Mucosa of descending colon (tissue), 3 donors: ENCODE measurements around the gene PDCD1. TPM values are rescaled to one million over a fixed set of nuclear protein-coding genes. Genes with fewer than 3 reads are reported as not detected.
"Not testable (repeated sequence)": the region's sequence is repeated elsewhere in the genome, so short reads cannot be mapped to it uniquely, and the experiment has no call there.

Source experiments
- ATAC-seq: fragments of 200-7000 bp; cut with Tn5 transposase; one replicate; pipeline ENCODE4 v1.9.1; 2020; ENCODE audit warnings: mild to moderate bottlenecking, moderate library complexity
- DNase-seq, 3 donors: peaks; one replicate each; pipeline ENCODE4 v3.0.0-alpha.2; 2020
- H3K36me3 ChIP-seq: fragments of 200-600 bp; one replicate; pipeline ENCODE4 v1.8.0; 2021; ENCODE audit warnings: low read depth, mild to moderate bottlenecking
- H3K4me1 ChIP-seq: fragments of 200-600 bp; one replicate; pipeline ENCODE4 v1.8.0; 2021; ENCODE audit warnings: low read depth, mild to moderate bottlenecking
- H3K4me3 ChIP-seq: fragments of 200-600 bp; one replicate; pipeline ENCODE4 v1.8.0; 2021; ENCODE audit warnings: mild to moderate bottlenecking
- H3K9me3 ChIP-seq: fragments of 200-600 bp; one replicate; pipeline ENCODE4 v1.8.0; 2021; ENCODE audit warnings: mild to moderate bottlenecking
- intact Hi-C, 2 donors: fragments of 100-400 bp; cut with DNase I in 1 of 2; cut with micrococcal nuclease in 1 of 2; formaldehyde crosslinking; loops; one replicate each; pipeline versions ENCODE4 v1.11.0 to v1.11.1; 2022; cut with DNase I, micrococcal nuclease
- total RNA-seq, 3 donors: library from RNA; stranded (reverse); fragmentation: NEBNext Ultra II Directional in 2 of 3; extraction: Animal tissue kit (Norgen Biotek cat#: 25700) in 2 of 3; gene quantifications; one replicate each; pipeline versions ENCODE4 v1.2.1 to v1.2.4, GENCODE V29; 2021 to 2023
- TF ChIP-seq, protein P1 (sequence below): fragments of 200-600 bp; IDR thresholded peaks from one replicate; pipeline ENCODE4 v1.8.0; 2022; ENCODE audit warnings: antibody characterized with exemption, mild to moderate bottlenecking
- donor health status: DM: no; HTN: no; CAD: no; lungs with moderate emphysema.
- donor health status: DM: no; HTN: no; CAD: no.
- donor health status: DM: no; HTN: yes; CAD: no.

The PDCD1 gene
- total RNA-seq, 3 donors from 2014 or later = 0.13 to 0.70 TPM; not detected in 1

DNA sequence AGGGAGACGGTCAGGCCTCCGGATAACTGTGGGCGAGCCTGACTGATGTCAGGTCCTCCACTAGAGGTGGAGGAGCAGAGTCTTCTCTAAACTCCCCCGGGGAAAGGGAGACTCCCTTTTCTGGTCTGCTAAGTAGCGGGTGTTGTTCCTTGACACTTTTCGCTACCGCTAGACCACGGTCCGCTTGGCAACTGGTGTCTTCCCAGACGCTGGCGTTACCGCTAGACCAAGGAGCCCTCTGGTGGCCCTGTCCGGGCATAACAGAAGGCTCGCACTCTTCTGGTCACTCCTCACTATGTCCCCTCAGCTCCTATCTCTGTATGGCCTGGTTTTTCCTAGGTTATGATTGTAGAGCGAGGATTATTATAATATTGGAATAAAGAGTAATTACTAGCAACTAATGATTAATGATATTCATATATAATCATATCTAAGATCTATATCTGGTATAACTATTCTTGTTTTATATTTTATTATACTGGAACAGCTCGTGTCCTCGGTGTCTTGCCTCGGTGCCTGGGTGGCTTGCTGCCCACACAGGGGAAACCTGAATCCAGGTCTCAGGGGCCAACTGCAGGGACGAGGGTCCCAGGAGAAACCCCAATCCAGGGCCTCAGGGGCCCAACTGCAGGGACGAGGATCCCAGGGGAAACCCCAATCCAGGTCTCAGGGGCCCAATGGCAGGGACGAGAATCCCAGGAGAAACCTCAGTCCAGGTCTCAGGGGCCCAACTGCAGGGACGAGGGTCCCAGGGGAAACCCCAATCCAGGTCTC, 17.2 kb upstream of the PDCD1 start:
- peak in 2 of 3 donors; percentile 52 to 76 for DNase-seq
- H3K36me3 ChIP-seq, H3K4me1 ChIP-seq, H3K9me3 ChIP-seq, ATAC-seq, intact Hi-C loops, H3K4me3 ChIP-seq: not testable (repeated sequence)
- TF ChIP-seq, protein P1, sequence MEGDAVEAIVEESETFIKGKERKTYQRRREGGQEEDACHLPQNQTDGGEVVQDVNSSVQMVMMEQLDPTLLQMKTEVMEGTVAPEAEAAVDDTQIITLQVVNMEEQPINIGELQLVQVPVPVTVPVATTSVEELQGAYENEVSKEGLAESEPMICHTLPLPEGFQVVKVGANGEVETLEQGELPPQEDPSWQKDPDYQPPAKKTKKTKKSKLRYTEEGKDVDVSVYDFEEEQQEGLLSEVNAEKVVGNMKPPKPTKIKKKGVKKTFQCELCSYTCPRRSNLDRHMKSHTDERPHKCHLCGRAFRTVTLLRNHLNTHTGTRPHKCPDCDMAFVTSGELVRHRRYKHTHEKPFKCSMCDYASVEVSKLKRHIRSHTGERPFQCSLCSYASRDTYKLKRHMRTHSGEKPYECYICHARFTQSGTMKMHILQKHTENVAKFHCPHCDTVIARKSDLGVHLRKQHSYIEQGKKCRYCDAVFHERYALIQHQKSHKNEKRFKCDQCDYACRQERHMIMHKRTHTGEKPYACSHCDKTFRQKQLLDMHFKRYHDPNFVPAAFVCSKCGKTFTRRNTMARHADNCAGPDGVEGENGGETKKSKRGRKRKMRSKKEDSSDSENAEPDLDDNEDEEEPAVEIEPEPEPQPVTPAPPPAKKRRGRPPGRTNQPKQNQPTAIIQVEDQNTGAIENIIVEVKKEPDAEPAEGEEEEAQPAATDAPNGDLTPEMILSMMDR = peak; percentile 48

DNA sequence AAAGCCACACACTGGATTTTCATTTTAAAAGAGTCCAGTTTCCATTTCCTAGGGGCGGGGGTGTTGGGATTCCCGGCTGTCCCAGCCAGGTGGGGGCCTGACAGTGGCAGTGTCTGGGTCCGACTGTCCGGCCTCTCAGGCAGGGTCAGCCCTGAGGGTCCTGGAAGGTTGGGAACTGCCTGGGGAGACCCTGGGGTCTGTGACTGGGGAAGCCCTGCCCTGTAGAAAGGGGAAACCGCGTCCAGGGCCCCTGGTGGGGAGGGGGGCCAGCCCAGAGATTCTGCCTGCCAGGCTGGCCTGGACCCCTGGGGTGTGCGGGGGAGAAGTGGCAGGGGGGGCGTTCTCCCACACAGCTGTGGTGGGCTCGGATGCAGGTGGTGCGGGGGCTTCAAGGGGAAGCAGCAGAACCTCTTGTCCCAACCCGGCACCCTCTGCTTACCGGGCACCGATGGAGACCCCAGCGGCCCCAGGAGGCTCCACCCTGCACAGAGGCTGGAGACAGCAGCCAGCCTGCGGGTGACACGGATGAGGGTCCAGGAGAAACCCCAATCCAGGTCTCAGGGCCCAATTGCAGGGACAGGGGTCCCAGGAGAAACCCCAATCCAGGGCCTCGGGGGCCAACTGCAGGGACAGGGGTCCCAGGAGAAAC, 15.7 kb upstream of the PDCD1 start:
- TF ChIP-seq, protein P1 = no peak
- intact Hi-C loops = no loop called here
- Histone ChIP-seq H3K9me3 (peaks cover 8% of the 10 kb centered on the region), H3K4me3 (no peak overlapping the region), H3K4me1 (no peaks in the 10 kb centered on the region), H3K36me3 (no peaks in the 10 kb centered on the region)
- no peak for ATAC-seq
- DNase-seq = peak in 1 of 3 donors; percentile 48

DNA sequence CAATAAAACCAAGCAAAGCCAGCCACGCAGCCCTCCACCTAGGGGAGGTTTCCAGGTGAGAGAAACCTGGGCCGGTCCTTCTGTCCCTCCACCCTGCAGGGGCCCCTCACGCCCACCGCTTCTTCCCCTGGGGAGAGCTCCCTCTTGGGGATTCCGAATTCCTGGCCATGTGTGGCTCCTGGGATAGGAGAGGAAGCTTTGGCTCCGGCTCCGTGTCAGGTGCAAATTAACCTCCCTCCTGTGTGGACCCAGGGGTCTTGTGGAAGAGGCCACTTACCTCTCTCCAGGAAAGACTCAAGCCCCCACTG, 15.1 kb upstream of the PDCD1 start:
- Histone ChIP-seq H3K36me3 (no peaks in the 10 kb centered on the region), H3K4me1 (no peaks in the 10 kb centered on the region), H3K4me3 (no peak overlapping the region), H3K9me3 (peaks cover 8% of the 10 kb centered on the region)
- intact Hi-C loops = no loop called here
- no peak for DNase-seq
- TF ChIP-seq, protein P1 = no peak
- ATAC-seq = no peak

DNA sequence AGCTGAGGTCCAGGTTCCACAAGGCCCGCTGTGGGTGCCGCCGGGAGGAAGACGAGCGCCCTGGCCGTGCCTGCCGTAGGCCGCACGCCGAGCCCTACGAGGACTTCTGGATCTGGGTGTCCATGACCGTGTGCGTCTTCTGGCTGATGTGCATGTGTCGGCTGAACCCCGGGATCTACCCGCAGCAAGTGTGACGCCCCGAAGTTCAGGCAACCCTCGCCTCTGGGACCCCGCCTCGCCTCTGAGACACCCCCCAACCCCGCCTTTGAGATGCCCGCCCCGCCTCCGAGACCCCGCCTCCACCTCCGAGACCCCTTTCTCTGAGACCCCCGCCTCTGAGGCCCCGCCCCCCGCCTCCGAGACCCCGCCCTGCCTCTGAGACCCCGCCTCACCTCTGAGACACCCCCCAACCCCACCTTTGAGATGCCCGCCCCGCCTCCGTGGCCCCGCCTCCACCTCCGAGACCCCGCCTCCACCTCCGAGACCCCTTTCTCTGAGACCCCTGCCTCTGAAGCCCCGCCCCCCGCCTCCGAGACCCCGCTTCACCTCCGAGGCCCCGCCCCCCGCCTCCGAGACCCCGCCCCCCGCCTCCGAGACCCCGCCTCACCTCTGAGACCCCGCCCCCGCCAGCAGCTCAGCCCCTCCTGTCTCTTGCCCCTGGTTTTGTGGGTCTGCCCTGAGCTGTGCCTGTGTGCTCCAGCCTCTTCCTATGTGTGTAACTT, 14.5 kb upstream of the PDCD1 start:
- DNase-seq = peak in 1 of 3 donors; percentile 57
- Histone ChIP-seq H3K4me1 (no peaks in the 10 kb centered on the region), H3K9me3 (peaks cover 8% of the 10 kb centered on the region), H3K36me3 (no peaks in the 10 kb centered on the region), H3K4me3 (no peak overlapping the region)
- no peak for ATAC-seq
- TF ChIP-seq, protein P1 = no peak
- intact Hi-C loops = no loop called here

GRCh38 chr2:241872313-241872642, 13.6 kb upstream of the PDCD1 start:
- TF ChIP-seq, protein P1 = no peak
- intact Hi-C loops = no loop called here
- DNase-seq (peak in 1 of 3 donors; percentile 34), ATAC-seq (no peak)
- no peak overlapping the region for H3K4me3 ChIP-seq
- no peaks in the 10 kb centered on the region for H3K36me3 ChIP-seq
- H3K9me3 ChIP-seq = peaks cover 8% of the 10 kb centered on the region
- no peaks in the 10 kb centered on the region for H3K4me1 ChIP-seq
